GM19043 (cell line): Measurements from ENCODE around the gene RAD18.
A peak's percentile ranks its signal among the peaks of the same experiment; 100 is the strongest.

ENCODE experiments used
- ATAC-seq: cut with Tn5 transposase; IDR thresholded peaks from one replicate; pipeline ENCODE4 v1.9.1; 2021; ENCODE audit warnings: low read depth; ENCODE audit not compliant: unreplicated experiment

RAD18 gene

DNA sequence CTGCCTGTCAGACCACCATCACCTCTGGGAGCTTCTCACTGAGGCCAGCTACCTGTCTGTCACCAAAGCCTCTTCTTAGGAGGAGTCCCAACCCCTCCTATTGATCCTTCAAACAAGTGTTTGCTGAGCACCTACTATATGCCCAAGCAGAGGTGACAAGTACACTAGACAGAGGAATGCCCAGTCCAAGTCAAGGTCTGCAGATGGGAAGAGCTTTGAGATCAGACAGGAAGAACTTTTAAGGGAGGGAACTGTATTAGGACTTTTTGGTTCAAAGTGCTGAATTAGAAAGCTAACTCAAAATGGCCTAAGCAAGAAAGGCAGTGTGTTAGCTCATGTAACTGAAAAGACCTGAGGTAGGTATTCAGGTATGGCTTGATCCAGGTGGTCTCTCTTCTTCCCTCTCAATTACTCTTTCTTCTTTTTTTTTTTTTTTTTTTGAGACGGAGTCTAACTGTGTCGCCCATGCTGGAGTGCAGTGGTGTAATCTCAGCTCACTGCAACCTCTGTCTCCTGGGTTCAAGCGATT, 3.6 kb upstream of the RAD18 start:
- no peak for ATAC-seq

DNA sequence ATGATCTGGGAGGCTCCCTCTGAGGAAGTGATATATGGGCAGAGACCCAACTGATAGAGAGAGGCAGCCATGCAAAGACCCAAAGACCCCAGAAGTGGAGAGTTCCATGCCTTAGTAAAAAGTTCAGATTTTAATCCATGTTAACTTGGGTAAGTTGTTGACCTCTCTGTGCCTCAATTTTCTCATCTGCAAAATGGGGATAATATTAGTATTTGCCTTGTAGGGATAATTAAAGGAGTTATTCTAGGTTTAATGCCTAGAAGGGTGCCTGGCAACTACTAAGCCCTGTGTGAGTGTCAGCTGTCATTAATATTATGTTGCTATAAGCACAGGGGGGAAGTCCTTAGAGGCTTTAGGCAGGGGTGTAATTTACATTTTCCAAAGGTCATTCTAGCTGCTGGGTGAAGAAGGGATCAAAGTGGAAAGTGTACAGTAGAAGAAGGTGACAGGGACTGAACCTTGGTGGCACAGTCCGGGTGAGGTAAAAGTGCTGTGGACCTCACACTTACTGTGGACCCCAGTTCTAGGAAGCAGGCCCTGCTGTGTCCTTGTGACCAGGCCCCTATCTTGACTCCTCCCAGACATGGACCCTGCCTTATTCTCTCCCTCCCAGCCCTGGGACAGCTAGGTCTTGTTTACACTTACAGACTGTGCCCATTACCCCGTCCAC, 3.0 kb upstream of the RAD18 start:
- no peak for ATAC-seq

DNA sequence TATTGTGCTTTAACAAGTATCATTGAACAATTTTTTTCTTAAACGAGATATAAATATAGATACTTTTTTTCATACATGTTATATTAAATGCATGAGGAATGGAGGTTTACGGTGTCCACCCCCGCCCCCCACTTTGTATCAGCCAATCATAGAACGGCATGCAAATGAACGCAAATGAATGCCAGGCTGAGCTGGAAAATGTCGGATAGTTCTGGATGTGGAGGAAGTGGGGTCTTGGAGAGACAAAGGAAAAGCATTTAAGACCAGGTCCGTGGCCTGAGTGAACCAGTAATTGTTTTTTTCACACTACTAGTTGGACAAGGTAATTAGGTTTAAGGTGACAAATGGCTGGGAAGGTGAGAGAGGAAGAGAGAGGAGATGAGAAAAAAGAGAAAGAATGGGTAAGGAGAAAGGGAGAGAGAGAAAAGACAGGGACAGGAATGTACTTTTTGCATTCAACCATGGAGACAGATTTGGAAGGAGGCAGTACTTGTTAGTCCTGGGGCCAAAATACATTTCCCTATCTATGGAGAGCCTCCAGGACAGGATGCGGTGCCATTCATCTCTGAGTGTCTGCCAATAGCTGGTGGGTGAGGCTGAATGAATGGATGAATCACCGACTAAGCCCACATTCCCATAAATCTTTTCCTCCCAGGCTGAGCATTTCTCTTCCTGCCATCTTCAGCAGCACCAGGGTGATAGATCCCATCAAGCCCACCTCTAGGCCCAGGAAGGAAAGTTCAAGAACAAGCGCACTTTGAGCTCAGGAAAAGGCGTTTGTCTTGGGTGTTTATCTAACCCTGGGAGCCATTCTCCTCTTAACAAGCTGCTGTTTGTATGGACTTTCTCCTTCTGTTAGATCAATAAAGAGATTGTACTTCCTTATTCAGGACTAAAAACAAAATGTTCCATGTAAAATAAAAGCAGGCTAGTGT, 1.4 kb upstream of the RAD18 start:
- no peak for ATAC-seq

DNA sequence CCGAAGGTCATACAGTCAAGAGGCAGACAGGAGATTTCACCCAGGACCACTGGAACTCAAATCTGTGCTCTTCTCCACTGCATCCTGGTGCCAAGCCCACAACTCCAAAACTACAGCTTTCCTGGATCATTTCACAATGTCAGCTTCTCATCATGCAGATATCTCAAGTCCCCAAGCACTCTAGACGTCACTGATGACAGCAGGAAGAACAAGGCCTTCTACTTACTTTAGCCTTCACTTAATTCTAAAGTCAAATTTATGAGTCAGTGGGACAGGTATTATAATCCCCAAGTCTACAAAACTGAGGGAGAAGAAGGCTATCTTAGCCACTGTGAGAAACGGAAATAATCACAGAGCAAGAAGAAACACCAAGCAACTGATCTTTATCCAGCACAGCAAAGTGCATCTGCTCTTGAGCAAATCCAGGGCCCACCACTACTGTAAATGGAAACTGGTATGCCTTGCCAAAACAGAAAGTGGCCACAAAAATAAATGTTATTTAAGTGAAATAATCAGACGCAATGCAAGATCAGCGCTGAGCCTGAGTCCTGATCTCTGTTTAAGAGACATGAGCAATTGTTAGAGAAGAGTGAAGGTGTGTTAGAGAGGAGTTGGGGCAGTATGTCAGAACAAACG, 928 bp downstream of the RAD18 start:
- ATAC-seq, result no peak

DNA sequence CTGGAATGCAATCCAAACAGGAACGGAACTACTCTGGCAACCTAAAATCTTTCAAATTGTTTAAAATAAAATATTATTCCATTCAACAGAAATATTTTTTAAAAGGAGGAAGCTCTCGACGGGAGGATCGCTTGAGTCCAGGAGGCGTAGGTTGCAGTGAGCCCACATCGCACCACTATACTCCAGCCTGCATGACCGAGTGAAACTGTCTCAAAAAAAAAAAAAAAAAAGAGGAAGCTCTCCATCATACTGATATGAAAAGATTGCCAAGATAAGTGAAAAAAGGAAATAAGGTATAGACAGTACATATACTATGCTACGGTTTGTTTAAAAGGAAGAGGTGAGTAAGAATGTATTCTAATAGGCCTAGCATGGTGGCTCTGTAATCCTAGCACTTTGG, 3.6 kb downstream of the RAD18 start:
- ATAC-seq, result no peak

DNA sequence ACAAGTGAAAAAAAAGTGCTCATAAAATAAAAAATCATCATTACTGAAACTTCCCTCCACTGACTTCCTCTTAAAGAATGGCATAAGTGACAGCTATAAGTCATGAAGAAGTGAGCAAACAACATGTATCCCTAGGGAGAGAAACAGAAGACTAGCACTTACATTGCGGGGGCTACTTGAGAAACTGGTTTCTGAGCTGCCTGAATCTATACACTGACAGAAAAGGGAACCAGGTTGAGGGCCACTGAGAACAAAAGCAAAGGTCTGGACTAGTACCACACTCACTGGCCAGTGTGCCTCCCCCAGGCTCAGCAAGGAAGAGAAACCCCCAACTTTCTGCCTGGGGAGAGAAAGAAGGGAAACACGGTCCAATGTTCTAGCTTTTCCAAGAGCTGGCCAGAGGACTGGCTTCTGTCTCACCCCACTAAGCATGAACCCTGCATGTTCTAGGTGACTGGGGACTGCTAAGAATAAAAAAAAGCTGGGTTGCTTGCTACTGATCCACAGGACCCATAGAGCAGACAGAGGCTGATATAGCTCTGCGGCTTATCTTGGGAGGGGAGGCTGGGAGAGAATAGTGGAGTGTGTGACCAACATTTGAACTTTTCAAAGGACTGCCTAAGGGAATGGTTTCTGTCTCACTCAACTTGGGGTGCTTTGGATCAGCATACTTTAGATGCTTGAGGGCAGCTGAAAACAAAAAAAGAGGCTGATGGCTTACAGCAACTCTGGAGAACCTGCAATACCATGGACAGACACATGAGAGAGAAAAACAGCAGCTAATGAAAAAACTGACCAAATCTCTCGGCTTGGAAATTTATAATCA, 8.1 kb downstream of the RAD18 start:
- peak; percentile 90 for ATAC-seq

DNA sequence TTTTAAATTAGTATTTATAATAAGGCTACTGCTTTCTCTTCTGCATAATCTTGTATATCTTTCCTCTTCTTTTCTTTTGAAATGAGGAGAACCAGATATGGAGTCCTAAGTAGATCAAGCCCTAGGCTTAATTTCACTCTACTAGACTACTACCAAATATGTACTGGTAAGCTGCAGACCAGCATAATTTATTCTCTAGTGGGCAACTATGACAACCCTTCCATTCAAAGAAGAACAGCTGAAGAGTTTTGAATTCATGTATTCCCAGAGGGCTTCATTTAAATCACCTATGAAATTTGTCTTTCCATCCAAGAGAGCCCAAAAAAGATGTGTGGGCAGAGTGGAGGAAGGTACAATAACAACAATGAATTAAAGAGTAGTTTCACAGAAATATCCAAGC, 10.0 kb downstream of the RAD18 start:
- no peak for ATAC-seq

DNA sequence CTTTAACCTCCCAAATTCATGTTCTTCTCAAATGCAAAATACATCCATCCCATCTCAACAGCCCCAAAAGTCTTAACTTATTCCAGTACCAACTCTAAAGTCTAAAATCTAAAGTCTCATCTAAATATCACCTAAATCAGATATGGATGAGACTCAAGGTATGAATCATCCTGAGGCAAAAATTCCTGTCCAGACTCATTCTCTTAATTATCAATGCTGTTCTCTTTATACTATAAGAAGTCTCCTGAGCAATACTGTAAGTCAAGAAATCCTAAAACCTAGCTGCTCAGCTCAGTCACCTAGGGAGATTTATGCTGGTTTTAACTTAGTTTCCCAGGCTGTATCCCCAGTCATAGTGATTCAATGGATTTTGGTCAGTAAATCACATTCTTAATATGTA, 11.1 kb downstream of the RAD18 start:
- no peak for ATAC-seq

DNA sequence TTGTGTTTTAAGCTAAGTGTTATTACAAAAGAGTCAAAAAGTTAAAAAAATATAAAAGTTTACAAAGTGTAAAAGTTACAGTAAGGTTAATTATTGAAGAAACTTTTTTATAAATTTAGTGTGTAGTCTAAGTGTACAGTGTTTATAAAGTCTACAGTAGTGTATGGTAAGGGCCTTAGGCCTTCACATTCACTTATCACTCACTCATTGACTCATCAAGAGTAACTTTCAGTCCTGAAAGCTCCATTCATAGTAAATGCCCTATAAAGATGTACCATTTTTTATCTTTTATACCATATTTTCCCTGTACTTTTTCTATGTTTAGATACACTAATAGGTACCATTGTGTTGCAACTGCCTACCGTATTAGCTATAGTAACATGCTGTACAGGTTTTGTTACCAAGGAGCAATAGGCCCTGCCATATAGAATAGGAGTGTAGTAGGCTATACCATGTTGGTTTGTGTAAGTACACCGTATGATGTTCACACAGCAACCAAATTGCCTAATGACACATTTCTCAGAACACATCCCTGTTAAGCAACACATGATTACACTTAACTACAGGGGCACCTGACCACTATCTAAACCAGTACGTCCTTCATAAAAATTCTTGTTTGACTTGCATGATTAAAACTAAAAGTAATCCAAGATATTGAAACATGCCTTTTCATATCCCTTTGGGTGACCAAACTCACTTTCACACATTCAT, 17.2 kb downstream of the RAD18 start:
- no peak for ATAC-seq

DNA sequence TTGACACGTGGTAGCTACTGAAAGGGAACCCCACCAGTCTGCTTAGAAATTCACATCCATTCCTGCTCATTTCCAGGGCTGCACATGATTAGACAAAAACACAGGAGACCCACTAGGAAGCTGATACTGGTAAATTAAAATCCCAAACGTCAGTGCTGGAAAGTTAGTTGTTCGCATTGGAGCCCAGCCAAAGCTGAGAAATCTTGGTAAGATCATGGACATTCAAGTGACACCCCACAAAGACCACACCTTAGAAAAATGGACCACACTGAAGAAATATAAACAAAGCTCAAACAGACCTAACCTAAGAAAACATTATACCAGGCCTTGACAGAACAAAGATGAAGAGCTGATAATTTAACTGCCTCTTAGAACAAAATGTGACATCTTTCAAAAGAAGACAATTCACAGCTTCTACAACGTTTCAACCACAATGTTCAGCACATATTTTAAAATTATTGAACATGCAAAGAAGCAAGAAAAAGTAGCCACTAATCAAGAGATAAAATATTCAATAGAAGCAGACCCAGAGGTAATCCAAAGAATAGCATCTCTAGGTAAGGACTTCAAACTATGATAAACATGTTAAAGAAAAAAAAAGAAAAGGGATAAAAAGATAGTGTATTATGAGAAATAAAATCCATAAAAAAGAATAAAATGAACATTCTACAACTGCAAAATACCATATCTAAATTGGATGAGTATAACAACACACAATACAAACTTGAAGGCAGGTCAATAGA, 20.4 kb downstream of the RAD18 start:
- no peak for ATAC-seq

DNA sequence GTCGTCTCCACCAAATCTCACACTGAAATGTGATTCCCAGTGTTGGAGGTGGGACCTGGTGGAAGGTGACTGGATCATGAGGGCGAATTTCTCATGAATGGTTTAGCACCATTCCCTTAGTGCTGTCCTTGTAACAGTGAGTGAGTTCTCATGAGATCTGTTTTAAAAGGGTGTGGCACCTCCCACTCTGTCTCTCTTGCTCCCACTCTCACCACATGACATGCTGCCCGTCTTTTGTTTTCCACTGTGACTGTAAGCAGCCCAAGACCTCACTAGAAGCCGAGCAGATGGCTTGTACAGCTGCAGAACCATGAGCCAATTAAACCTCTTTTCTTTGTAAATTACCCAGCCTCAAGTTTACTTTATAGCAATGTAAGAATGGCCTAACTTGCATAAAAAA, 21.2 kb downstream of the RAD18 start:
- ATAC-seq, result no peak

DNA sequence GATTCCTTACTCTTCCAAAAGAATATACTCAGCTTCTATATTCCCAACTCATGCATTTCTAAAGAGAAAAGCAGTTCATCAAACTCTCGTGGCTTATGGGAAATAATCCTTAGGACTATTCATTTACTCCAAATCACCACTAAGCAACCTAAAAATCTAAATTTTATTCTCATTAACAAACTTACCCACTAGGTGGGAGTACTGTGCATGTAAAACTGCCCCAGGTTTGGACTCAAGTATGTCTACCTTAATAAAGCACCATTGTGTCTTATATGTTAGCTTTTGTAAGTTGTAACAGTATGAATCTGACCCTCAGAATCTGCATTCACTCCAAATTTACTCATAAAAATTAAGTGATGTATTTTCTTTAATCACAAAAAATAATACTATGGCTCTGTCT, 25.3 kb downstream of the RAD18 start:
- ATAC-seq, result no peak

DNA sequence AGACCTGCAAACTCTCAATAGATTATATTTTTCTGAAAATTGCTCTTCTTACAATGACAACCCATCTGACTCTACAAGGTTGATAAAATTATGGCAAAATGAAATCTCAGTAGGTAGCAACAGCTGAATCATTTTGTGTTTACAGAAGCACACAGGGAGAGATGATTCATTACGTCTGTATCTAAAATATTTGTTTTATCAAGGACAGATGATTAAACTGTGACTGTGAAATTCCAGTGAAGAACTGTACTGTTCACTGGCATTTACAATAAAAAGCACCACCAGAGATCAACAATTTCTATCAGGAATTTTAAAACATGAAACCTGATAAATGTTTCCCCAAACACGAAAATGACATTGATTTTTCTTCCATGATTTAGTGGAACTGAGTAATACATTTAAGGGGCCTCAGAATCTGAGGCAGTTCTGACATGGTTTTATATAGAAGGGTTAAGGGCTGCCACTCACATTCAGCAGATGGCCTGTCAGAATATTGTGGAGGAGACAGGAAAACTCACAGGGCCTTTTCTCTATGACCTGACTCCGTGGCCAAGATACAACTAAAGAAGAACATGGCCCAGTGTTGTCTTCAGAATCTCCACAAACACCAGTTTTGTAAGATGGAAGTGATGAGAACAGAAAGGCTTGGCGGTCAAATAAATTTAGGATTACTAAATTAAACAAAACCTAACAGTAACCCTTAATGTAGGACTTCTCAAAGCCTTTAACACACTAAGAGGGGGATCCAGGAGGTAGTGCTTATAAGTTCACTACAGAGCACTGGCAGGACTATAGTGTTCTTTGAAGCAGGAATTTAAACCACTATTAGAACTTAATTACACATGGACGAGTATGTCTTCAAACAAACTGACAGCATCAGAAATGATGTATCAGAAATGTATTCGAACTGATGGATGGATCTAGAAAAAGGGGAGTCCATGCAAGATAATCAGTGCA, 25.9 kb downstream of the RAD18 start:
- no peak for ATAC-seq

DNA sequence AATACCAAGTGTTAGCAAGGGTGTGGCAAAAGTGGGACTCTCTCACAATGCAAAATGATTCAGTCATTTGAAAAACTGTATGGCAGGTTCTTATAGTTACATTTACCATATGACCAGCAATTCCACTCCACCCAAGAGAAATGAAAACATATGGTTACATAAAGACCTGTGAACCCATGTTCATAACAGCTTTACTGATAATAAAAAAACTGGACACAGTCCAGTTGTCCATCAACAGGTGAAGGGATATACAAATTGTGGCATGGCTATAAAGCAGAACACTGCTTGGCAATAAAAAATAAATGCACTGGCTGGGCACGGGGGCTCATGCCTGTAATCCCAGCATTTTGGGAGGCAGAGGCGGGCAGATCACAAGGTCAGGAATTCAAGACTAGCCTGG, 30.8 kb downstream of the RAD18 start:
- ATAC-seq, result no peak

DNA sequence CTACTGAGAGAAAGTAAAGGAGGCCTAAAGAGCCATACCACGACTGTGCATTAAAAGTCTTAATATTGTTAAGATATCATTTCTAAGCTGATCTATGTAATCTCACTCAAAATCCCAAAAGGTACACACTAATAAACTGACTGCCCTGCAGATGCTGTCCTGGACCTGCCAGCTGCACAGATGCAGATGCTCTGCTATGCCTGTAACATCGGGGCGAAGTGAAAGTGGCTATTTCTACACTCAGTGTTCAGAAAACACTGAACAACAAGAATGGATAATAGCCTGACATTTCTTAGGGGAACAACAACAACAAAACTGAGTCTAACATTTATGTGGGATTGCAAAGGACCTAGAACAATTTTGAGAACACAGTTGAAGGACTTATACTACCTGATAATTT, 31.9 kb downstream of the RAD18 start:
- ATAC-seq, result no peak

DNA sequence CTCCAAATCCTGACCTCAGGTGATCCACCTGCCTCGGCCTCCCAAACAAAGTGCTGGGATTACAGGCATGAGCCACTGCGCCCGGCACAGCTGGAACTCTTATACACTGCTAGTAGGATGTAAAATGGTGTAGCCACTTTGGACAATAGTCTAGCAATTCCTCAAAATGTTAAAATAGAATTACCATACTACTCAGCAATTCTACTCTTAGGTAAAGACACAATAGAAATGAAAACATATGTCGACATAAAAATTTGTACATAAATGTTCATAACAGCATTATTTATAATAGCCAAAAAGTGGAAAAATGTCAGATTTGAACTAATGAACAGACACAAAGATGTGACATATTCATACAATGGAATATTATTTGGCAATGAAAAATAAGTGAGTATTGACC, 33.4 kb downstream of the RAD18 start:
- no peak for ATAC-seq

DNA sequence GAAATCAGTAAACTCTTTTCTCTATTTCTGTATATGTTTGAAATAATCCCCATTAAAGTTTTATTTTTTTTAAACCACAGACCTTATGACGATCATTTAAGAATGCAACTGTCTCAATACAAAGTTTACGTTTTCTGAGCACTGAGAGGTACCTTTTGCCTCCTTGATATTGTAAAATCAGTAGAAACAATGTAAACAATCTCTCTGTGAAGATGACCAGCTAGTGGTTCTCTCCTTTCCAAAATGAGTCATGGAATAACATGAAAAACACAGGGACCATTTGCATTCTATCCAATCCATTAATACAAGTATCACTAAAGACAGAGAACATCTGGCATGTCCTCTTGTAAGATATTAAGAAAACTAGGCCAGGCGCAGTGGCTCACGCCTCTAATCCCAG, 48.8 kb downstream of the RAD18 start:
- ATAC-seq, result no peak

DNA sequence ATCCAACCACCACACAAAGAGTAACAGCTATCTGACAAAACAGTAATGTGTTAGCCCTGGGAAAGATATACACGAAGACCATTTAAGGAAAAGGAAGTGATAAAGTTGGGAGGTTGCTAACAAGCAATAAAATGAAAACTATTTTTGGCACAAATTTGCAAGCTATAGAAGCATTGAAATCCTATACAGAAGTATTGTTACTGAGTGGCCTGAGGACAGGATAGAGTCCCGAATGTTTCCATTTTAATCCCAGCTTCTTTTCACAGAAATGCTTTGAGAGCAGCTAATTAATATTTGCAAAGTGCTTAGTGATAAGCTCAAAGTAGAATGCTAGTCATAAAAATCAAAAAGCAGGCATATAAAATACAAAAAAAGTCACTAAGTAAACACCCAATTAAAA, 51.5 kb downstream of the RAD18 start:
- no peak for ATAC-seq
